Spleen (tissue), 7 donors: ENCODE data around the gene RAD51B.

Source experiments
- POLR2A ChIP-seq, 3 donors: fragments of 450-650 bp; IDR thresholded peaks; one replicate each; pipeline ENCODE4 v1.5.1; 2017; ENCODE audit warnings: antibody characterized with exemption in 3 of 3, mild to moderate bottlenecking in 1 of 3
- TF ChIP-seq, protein P1 (sequence below), 11 experiments: fragments of 200-600 bp in 7 of 11; fragments of 450-650 bp in 4 of 11; sonication (generic) in 4 of 11; IDR thresholded peaks in 8 of 11; conservative IDR thresholded peaks in 3 of 11; 1 replicate in 7 of 11; 2 replicates in 4 of 11; pipeline versions ENCODE4 v1.4.0 to v1.8.0; 2016 to 2021; ENCODE audit warnings: antibody characterized with exemption in 11 of 11, inconsistent platforms in 4 of 11, mild to moderate bottlenecking in 1 of 11
- donor health status: DM: no; HTN: no; CAD: no; lungs with moderate emphysema.
- donor health status: DM: no; HTN: no; CAD: no.
- donor health status: DM: no; HTN: no; CAD: no.

DNA sequence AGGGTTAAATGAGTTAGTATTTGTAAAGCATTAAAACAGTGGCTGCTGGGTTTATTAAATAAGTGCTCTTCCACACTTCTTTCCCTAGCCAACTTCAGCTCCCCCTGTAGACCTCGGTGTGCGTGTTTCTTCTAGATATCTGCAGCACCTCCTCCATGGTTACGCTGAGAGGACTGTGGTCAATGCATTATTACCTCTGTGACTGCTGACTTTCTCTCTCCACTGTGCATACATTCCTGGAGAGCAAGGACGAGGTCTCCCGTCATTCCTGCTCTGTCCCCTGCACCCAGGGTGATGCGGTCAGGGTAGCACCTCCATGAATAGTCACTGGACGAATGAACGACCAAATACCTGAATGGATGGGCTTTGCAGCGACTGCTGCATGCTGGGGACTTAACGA lies 928.7 kb downstream of the RAD51B start:
- TF ChIP-seq, protein P1, sequence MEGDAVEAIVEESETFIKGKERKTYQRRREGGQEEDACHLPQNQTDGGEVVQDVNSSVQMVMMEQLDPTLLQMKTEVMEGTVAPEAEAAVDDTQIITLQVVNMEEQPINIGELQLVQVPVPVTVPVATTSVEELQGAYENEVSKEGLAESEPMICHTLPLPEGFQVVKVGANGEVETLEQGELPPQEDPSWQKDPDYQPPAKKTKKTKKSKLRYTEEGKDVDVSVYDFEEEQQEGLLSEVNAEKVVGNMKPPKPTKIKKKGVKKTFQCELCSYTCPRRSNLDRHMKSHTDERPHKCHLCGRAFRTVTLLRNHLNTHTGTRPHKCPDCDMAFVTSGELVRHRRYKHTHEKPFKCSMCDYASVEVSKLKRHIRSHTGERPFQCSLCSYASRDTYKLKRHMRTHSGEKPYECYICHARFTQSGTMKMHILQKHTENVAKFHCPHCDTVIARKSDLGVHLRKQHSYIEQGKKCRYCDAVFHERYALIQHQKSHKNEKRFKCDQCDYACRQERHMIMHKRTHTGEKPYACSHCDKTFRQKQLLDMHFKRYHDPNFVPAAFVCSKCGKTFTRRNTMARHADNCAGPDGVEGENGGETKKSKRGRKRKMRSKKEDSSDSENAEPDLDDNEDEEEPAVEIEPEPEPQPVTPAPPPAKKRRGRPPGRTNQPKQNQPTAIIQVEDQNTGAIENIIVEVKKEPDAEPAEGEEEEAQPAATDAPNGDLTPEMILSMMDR (IDR thresholded peaks at IDR 0.05 in 8 of 11, conservative IDR thresholded peaks at IDR 0.05 in 3 of 11): no peak
- no peak for TF ChIP-seq POLR2A (IDR thresholded peaks at IDR 0.05)
